Panc1 (cell line): ENCODE data around the gene NCOA3.

Source experiments
- POLR2AphosphoS5 ChIP-seq: IDR thresholded peaks from 2 replicates; pipeline ENCODE4 v1.6.1; 2012; ENCODE audit warnings: mild to moderate bottlenecking, low read depth, low read length, moderate library complexity
- SIN3A ChIP-seq: IDR thresholded peaks from 2 replicates; pipeline ENCODE4 v1.6.1; 2012; ENCODE audit warnings: low read depth, mild to moderate bottlenecking, low read length, moderate library complexity, borderline replicate concordance; ENCODE audit not compliant: insufficient read depth
- TF ChIP-seq, protein P1 (sequence below): fragments of 450-650 bp; IDR thresholded peaks from 2 replicates; pipeline ENCODE4 v1.5.1; 2017; ENCODE audit warnings: mild to moderate bottlenecking
- TF ChIP-seq, protein P2 (sequence below), 2 experiments: IDR thresholded peaks; 2 replicates each; pipeline ENCODE4 v1.6.1; 2011 to 2012; ENCODE audit warnings: low read depth in 2 of 2, control low read depth in 1 of 2, low read length in 1 of 2, mild to moderate bottlenecking in 1 of 2, moderate library complexity in 1 of 2; ENCODE audit not compliant: insufficient read depth in 1 of 2

DNA sequence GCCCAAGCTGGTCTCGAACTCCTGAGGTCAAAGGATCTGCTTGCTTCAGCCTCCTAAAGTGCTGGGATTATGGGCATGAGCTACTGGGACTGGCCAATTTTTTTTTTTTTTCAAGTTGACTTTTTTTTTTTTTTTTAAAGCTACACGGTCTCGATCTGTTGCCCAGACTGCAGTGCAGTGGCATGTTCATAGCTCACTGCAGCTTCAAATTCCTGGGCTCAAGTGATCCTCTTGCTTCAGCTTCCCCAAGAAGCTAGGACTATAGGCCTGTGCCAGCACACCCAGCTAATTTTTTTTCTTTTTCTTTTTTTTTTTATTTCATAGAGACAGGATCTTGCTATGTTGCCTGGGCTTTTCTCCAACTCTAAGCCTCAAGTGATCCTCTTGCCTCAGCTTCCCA lies 59.5 kb downstream of the NCOA3 start:
- TF ChIP-seq, protein P1, sequence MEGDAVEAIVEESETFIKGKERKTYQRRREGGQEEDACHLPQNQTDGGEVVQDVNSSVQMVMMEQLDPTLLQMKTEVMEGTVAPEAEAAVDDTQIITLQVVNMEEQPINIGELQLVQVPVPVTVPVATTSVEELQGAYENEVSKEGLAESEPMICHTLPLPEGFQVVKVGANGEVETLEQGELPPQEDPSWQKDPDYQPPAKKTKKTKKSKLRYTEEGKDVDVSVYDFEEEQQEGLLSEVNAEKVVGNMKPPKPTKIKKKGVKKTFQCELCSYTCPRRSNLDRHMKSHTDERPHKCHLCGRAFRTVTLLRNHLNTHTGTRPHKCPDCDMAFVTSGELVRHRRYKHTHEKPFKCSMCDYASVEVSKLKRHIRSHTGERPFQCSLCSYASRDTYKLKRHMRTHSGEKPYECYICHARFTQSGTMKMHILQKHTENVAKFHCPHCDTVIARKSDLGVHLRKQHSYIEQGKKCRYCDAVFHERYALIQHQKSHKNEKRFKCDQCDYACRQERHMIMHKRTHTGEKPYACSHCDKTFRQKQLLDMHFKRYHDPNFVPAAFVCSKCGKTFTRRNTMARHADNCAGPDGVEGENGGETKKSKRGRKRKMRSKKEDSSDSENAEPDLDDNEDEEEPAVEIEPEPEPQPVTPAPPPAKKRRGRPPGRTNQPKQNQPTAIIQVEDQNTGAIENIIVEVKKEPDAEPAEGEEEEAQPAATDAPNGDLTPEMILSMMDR: no peak
- TF ChIP-seq, protein P2, sequence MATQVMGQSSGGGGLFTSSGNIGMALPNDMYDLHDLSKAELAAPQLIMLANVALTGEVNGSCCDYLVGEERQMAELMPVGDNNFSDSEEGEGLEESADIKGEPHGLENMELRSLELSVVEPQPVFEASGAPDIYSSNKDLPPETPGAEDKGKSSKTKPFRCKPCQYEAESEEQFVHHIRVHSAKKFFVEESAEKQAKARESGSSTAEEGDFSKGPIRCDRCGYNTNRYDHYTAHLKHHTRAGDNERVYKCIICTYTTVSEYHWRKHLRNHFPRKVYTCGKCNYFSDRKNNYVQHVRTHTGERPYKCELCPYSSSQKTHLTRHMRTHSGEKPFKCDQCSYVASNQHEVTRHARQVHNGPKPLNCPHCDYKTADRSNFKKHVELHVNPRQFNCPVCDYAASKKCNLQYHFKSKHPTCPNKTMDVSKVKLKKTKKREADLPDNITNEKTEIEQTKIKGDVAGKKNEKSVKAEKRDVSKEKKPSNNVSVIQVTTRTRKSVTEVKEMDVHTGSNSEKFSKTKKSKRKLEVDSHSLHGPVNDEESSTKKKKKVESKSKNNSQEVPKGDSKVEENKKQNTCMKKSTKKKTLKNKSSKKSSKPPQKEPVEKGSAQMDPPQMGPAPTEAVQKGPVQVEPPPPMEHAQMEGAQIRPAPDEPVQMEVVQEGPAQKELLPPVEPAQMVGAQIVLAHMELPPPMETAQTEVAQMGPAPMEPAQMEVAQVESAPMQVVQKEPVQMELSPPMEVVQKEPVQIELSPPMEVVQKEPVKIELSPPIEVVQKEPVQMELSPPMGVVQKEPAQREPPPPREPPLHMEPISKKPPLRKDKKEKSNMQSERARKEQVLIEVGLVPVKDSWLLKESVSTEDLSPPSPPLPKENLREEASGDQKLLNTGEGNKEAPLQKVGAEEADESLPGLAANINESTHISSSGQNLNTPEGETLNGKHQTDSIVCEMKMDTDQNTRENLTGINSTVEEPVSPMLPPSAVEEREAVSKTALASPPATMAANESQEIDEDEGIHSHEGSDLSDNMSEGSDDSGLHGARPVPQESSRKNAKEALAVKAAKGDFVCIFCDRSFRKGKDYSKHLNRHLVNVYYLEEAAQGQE (IDR thresholded peaks at IDR 0.05; ENCODE audit: insufficient read depth in 1 of 2, low read depth in 2 of 2, low read length in 1 of 2): no peak
- TF ChIP-seq POLR2AphosphoS5 (no peak), SIN3A (no peak)
